Heart left ventricle (tissue), 16 donors: ENCODE data around the gene PHF10. TPM values are rescaled to one million over a fixed set of nuclear protein-coding genes. Genes with fewer than 3 reads are reported as not detected.
A peak's percentile ranks its signal among the peaks of the same experiment; 100 is the strongest.

Experiments
- ATAC-seq, 4 donors: fragments of 200-7000 bp; cut with Tn5 transposase; one replicate each; pipeline ENCODE4 v1.9.1; 2020 to 2022; ENCODE audit warnings: moderate library complexity in 4 of 4, mild to moderate bottlenecking in 3 of 4, moderate number of reproducible peaks in 1 of 4
- DNase-seq, 5 donors: peaks; one replicate each; pipeline ENCODE4 v3.0.0-alpha.2; 2020
- H3K27ac ChIP-seq, 12 donors: fragments of 200-600 bp; sonication (generic) in 4 of 12; one replicate each; pipeline versions ENCODE4 v1.5.0 to v1.8.0; 2016 to 2022; ENCODE audit warnings: mild to moderate bottlenecking in 2 of 12
- H3K27me3 ChIP-seq, 9 donors: fragments of 200-600 bp; sonication (generic) in 2 of 9; one replicate each; pipeline versions ENCODE4 v1.5.1 to v1.8.0; 2016 to 2022; ENCODE audit warnings: mild to moderate bottlenecking in 3 of 9
- H3K36me3 ChIP-seq, 9 donors: fragments of 200-600 bp; sonication (generic) in 2 of 9; one replicate each; pipeline versions ENCODE4 v1.5.0 to v1.8.0; 2018 to 2022; ENCODE audit warnings: mild to moderate bottlenecking in 2 of 9
- H3K4me1 ChIP-seq, 12 donors: fragments of 200-600 bp; sonication (generic) in 4 of 12; one replicate each; pipeline versions ENCODE4 v1.5.0 to v1.8.0; 2016 to 2022; ENCODE audit warnings: mild to moderate bottlenecking in 3 of 12
- H3K4me3 ChIP-seq, 12 donors: fragments of 200-600 bp; sonication (generic) in 4 of 12; one replicate each; pipeline versions ENCODE4 v1.5.0 to v1.8.0; 2017 to 2022; ENCODE audit warnings: mild to moderate bottlenecking in 9 of 12, moderate library complexity in 4 of 12
- H3K9me3 ChIP-seq, 12 donors: fragments of 200-600 bp; sonication (generic) in 4 of 12; one replicate each; pipeline versions ENCODE4 v1.5.0 to v1.8.0; 2016 to 2022; ENCODE audit warnings: mild to moderate bottlenecking in 1 of 12
- CTCF ChIP-seq, 12 donors: fragments of 200-600 bp; sonication (generic) in 4 of 12; IDR thresholded peaks; one replicate each; pipeline versions ENCODE4 v1.5.0 to v1.8.0; 2018 to 2022; ENCODE audit warnings: antibody characterized with exemption in 12 of 12, mild to moderate bottlenecking in 5 of 12
- POLR2A ChIP-seq, 2 donors: fragments of 450-650 bp; IDR thresholded peaks; one replicate each; pipeline ENCODE4 v1.6.1; 2017; ENCODE audit warnings: antibody characterized with exemption in 2 of 2, mild to moderate bottlenecking in 2 of 2, moderate library complexity in 2 of 2
- WGBS, 4 donors: extraction: QIAGEN DNeasy Blood & Tissue Kit in 2 of 4; methylation state at CpG; one replicate each; pipeline versions ENCODE4 v1.1.5 to v1.1.7; 2013 to 2018; 5-methylcytosine and 5-hydroxymethylcytosine counted together
- intact Hi-C, 10 donors: fragments of 100-400 bp; cut with DNase I; formaldehyde crosslinking; loops; one replicate each; pipeline versions ENCODE4 v1.11.1 to v1.14.2; 2022
- polyA plus RNA-seq, 2 donors: library from polyadenylated mRNA; stranded (reverse); fragments of 200-250 nt; gene quantifications; one replicate each; pipeline ENCODE4 v1.2.3, GENCODE V29; 2013
- total RNA-seq, 9 donors: library from RNA; depleted of rRNA in 2 of 9; stranded (reverse); fragments of >200 nt in 2 of 9; fragmentation: NEBNext Ultra II Directional in 3 of 9; extraction: Animal tissue kit (Norgen Biotek cat#: 25700) in 3 of 9; gene quantifications; one replicate each; pipeline versions ENCODE4 v1.1.0 to v1.2.4, GENCODE V29; 2016 to 2023
- donor health status: ischemic (EF 13 %, LVEDD 7.1; RV severe dilation, severe dysfunction).
- donor health status: healthy with polysubstance abuse.
- donor health status: DM: no; HTN: yes; CAD: no.
- donor health status: DM: no; HTN: no; CAD: no.
- donor health status: ischemic (EF 25% LVEDD 6.9; RV normal size, moderate dysfunction).
- donor health status: ischemic (EF 25% LVEDD 5.7; RV mildly dilated, moderate dysfunction).
- donor health status: healthy.
- donor health status: DM: yes; HTN: yes; CAD: no.
- donor health status: ischemic (EF 35%, LVEDD 5.7; RV mildly dilated, moderate dysfunction).
- donor health status: nonischemic (EF 11% LVEDD 7.7; RV severe dilation, severe dysfunction).
- donor health status: DM: yes; HTN: yes; CAD: no.
- donor health status: PGD.
- donor health status: ischemic (EF 29% LVEDD 5.4; RV normal size, mild dysfunction).
- donor health status: nonischemic (EF 23%, LVEDD 6.1; RV moderate dilation, normal function).

Gene PHF10
- total and polyA plus RNA-seq, 11 donors, result 31.4 to 63.2 (median 50.9) TPM

- TF ChIP-seq CTCF (IDR thresholded peaks at IDR 0.05), result no peak
- TF ChIP-seq POLR2A (IDR thresholded peaks at IDR 0.05), result no peak
- Histone ChIP-seq H3K27me3 (no peaks in the 10 kb centered on the region), H3K27ac (no peak overlapping the region), H3K9me3 (no peaks in the 10 kb centered on the region), H3K4me1 (no peaks in the 10 kb centered on the region), H3K4me3 (no peak overlapping the region), H3K36me3 (peaks cover 0 to 70% (median 33%) of the 10 kb centered on the region in 9 donors)
- 84 to 98% (median 93%) methylated on average over 8 of the region's 8 CpGs for WGBS, 4 donors
- intact Hi-C loops, result no loop called here
- ATAC-seq (no peak), DNase-seq (no peak)
Observed at GRCh38 chr6:169663468-169663867, 60.8 kb downstream of the PHF10 start.

- Histone ChIP-seq H3K36me3 (peaks cover 0 to 67% (median 23%) of the 10 kb centered on the region in 9 donors), H3K27ac (no peak overlapping the region), H3K27me3 (no peaks in the 10 kb centered on the region), H3K9me3 (no peaks in the 10 kb centered on the region), H3K4me3 (no peak overlapping the region), H3K4me1 (no peaks in the 10 kb centered on the region)
- intact Hi-C loops, result no loop called here
- DNase-seq (no peak), ATAC-seq (no peak)
- WGBS, 4 donors, result 94 to 96% (median 95%) methylated on average over 3 to 7 of the region's 7 CpGs
- TF ChIP-seq CTCF (IDR thresholded peaks at IDR 0.05) (no peak), POLR2A (IDR thresholded peaks at IDR 0.05) (no peak)
Observed at GRCh38 chr6:169661391-169661756, 62.9 kb downstream of the PHF10 start.

GRCh38 chr6:169660751-169661390 is 63.4 kb downstream of the PHF10 start:
- Histone ChIP-seq H3K4me3 (no peak overlapping the region), H3K9me3 (no peaks in the 10 kb centered on the region), H3K27me3 (no peaks in the 10 kb centered on the region), H3K4me1 (no peaks in the 10 kb centered on the region), H3K27ac (no peak overlapping the region), H3K36me3 (peaks cover 0 to 62% (median 22%) of the 10 kb centered on the region in 9 donors)
- WGBS, 4 donors, result 92 to 97% (median 95%) methylated on average over 21 to 26 of the region's 26 CpGs
- intact Hi-C loops, result no loop called here
- TF ChIP-seq CTCF (IDR thresholded peaks at IDR 0.05), result no peak
- TF ChIP-seq POLR2A (IDR thresholded peaks at IDR 0.05), result no peak
- ATAC-seq (peak in 1 of 4 donors; percentile 20), DNase-seq (no peak)

- H3K36me3 ChIP-seq, result peaks cover 0 to 54% (median 17%) of the 10 kb centered on the region in 9 donors
- WGBS, 4 donors, result 93 to 97% (median 96%) methylated on average over 26 of the region's 26 CpGs
- no peak for DNase-seq
- H3K27me3 ChIP-seq, result no peaks in the 10 kb centered on the region
- TF ChIP-seq POLR2A (IDR thresholded peaks at IDR 0.05) (no peak), CTCF (IDR thresholded peaks at IDR 0.05) (no peak)
- ATAC-seq, result no peak
- intact Hi-C loops, result no loop called here
- H3K9me3 ChIP-seq, result no peaks in the 10 kb centered on the region
- no peak overlapping the region for H3K27ac ChIP-seq
- no peak overlapping the region for H3K4me3 ChIP-seq
- H3K4me1 ChIP-seq, result peaks cover 0 to 6% (median 0%) of the 10 kb centered on the region in 12 donors
Observed at GRCh38 chr6:169659820-169660610, 64.3 kb downstream of the PHF10 start.
